Progenitor cell of endocrine pancreas (in vitro differentiated cells): ENCODE results near the gene APLP1. TPM values are rescaled to one million over a fixed set of nuclear protein-coding genes. Genes with fewer than 3 reads are reported as not detected.
"Not testable (repeated sequence)": the region's sequence is repeated elsewhere in the genome, so short reads cannot be mapped to it uniquely, and the experiment has no call there.

Experiments
- DNase-seq: peaks from one replicate; pipeline ENCODE4 v3.0.0; 2021; ENCODE audit warnings: low spot score; ENCODE audit not compliant: unreplicated experiment
- H3K27ac Mint-ChIP-seq: 2 replicates; pipeline ENCODE4 v1.8.0; 2021; ENCODE audit warnings: mild to moderate bottlenecking, moderate library complexity, mixed read lengths
- H3K27me3 Mint-ChIP-seq: 2 replicates; pipeline ENCODE4 v1.8.0; 2021; ENCODE audit warnings: mixed read lengths
- H3K36me3 Mint-ChIP-seq: 2 replicates; pipeline ENCODE4 v1.8.0; 2022; ENCODE audit warnings: mixed read lengths; ENCODE audit not compliant: insufficient read depth
- H3K4me1 Mint-ChIP-seq: 2 replicates; pipeline ENCODE4 v1.8.0; 2021; ENCODE audit warnings: low read depth, mixed read lengths
- H3K4me3 Mint-ChIP-seq: 2 replicates; pipeline ENCODE4 v1.8.0; 2021; ENCODE audit warnings: low read depth, mild to moderate bottlenecking, moderate library complexity, mixed read lengths
- H3K9me3 Mint-ChIP-seq: 2 replicates; pipeline ENCODE4 v1.8.0; 2021; ENCODE audit warnings: low read depth, mixed read lengths
- CTCF ChIP-seq: fragments of 200-600 bp; sonication (generic); IDR thresholded peaks from one replicate; pipeline ENCODE4 v1.5.0; 2021; ENCODE audit warnings: antibody characterized with exemption, mild to moderate bottlenecking; ENCODE audit not compliant: unreplicated experiment
- total RNA-seq: library from RNA; stranded (reverse); gene quantifications from 2 replicates; pipeline ENCODE4 v1.2.1, GENCODE V29; 2021

Gene APLP1
- total RNA-seq, 1 donor from 2014 or later, result 135 TPM

- no peaks in the 10 kb centered on the region for H3K9me3 Mint-ChIP-seq
- no peak within 1 kb of the TSS for H3K4me3 Mint-ChIP-seq
- H3K4me1 Mint-ChIP-seq, result peaks cover 5% of the 10 kb centered on the region
- peaks cover 15% of the 10 kb centered on the region for H3K27me3 Mint-ChIP-seq
- H3K27ac Mint-ChIP-seq, result no peak within 1 kb of the TSS
- H3K36me3 Mint-ChIP-seq, result no peaks in the 10 kb centered on the region
- DNase-seq, result no peak
- TF ChIP-seq CTCF, result no peak
Measured at GRCh38 chr19:35908010-35908441, 39.7 kb downstream of the APLP1 start, which contains the start of gene TYROBP. TYROBP (minus strand) TSS chr19:35908295; CDS start chr19:35908228, 67 bp downstream.

GRCh38 chr19:35908973-35909683 is 40.8 kb downstream of the APLP1 start:
- no peak for DNase-seq
- H3K36me3 Mint-ChIP-seq, result no peaks in the 10 kb centered on the region
- peaks cover 8% of the 10 kb centered on the region for H3K27me3 Mint-ChIP-seq
- H3K4me1 Mint-ChIP-seq, result no peaks in the 10 kb centered on the region
- no peak overlapping the region for H3K27ac Mint-ChIP-seq
- no peaks in the 10 kb centered on the region for H3K9me3 Mint-ChIP-seq
- no peak for TF ChIP-seq CTCF
- no peak overlapping the region for H3K4me3 Mint-ChIP-seq

- H3K9me3 Mint-ChIP-seq, result no peaks in the 10 kb centered on the region
- no peaks in the 10 kb centered on the region for H3K36me3 Mint-ChIP-seq
- no peak overlapping the region for H3K4me3 Mint-ChIP-seq
- H3K4me1 Mint-ChIP-seq, result no peaks in the 10 kb centered on the region
- H3K27me3 Mint-ChIP-seq, result peaks cover 8% of the 10 kb centered on the region
- no peak overlapping the region for H3K27ac Mint-ChIP-seq
- no peak for TF ChIP-seq CTCF
- DNase-seq, result no peak
Measured at GRCh38 chr19:35909684-35910035, 41.3 kb downstream of the APLP1 start.

GRCh38 chr19:35910355-35910754 is 42.0 kb downstream of the APLP1 start:
- H3K27ac Mint-ChIP-seq, H3K36me3 Mint-ChIP-seq, H3K27me3 Mint-ChIP-seq, H3K9me3 Mint-ChIP-seq, DNase-seq, H3K4me3 Mint-ChIP-seq, H3K4me1 Mint-ChIP-seq: not testable (repeated sequence)

- H3K4me3 Mint-ChIP-seq, result no peak overlapping the region
- H3K36me3 Mint-ChIP-seq, result no peaks in the 10 kb centered on the region
- peaks cover 8% of the 10 kb centered on the region for H3K27me3 Mint-ChIP-seq
- H3K27ac Mint-ChIP-seq, result no peak overlapping the region
- no peaks in the 10 kb centered on the region for H3K9me3 Mint-ChIP-seq
- DNase-seq, result no peak
- TF ChIP-seq CTCF, result no peak
- H3K4me1 Mint-ChIP-seq, result no peaks in the 10 kb centered on the region
Measured at GRCh38 chr19:35911173-35911572, 42.8 kb downstream of the APLP1 start.

- no peaks in the 10 kb centered on the region for H3K4me1 Mint-ChIP-seq
- no peak overlapping the region for H3K27ac Mint-ChIP-seq
- DNase-seq, result no peak
- H3K36me3 Mint-ChIP-seq, result no peaks in the 10 kb centered on the region
- H3K9me3 Mint-ChIP-seq, result no peaks in the 10 kb centered on the region
- peaks cover 8% of the 10 kb centered on the region for H3K27me3 Mint-ChIP-seq
- TF ChIP-seq CTCF, result no peak
- H3K4me3 Mint-ChIP-seq, result no peak overlapping the region
Measured at GRCh38 chr19:35911790-35912189, 43.4 kb downstream of the APLP1 start.
